GM12878 (cell line): ENCODE measurements around the gene AHCY. TPM values are rescaled to one million over a fixed set of nuclear protein-coding genes. Genes with fewer than 3 reads are reported as not detected.

Experiments
- ATAC-seq: fragments of 200-7000 bp; cut with Tn5 transposase; 3 replicates; pipeline ENCODE4 v1.9.1; 2020; ENCODE audit warnings: mild to moderate bottlenecking, moderate library complexity
- BruUV-seq: library from RNA; stranded (reverse); fragments of 400-500 nt; replicated peaks from 2 replicates; lab custom pipeline; 2021; lab: Mats Ljungman, UMichigan
- CTCF ChIA-PET: fragments of 300-600 bp; sonication (Branson Sonifier 250); formaldehyde crosslinking; extraction: SDS; loops from one replicate; lab custom pipeline; 2021; ENCODE audit warnings: inconsistent platforms; lab: Yijun Ruan, JAX
- POLR2A ChIA-PET: fragments of 350-600 bp; formaldehyde crosslinking; extraction: SDS; loops from one replicate; lab custom pipeline; 2021; ENCODE audit warnings: inconsistent platforms; lab: Charles Lee
- RAD21 ChIA-PET: fragments of 300-600 bp; sonication (Branson Sonifier 250); formaldehyde crosslinking; loops from one replicate; lab custom pipeline; 2023; ENCODE audit warnings: antibody characterized with exemption; ENCODE audit not compliant: unreplicated experiment; lab: Charles Lee
- SMC1A ChIA-PET: fragments of 300-600 bp; sonication (Branson Sonifier 250); formaldehyde crosslinking; loops from one replicate; lab custom pipeline; 2023; ENCODE audit not compliant: unreplicated experiment, uncharacterized antibody; lab: Charles Lee
- DNase-seq: peaks from one replicate; pipeline ENCODE4 v3.0.0-alpha.2; 2011; ENCODE audit warnings: low read depth, low spot score
- FAIRE-seq: peaks from 3 replicates; lab custom pipeline; 2011; peaks lifted over from hg19 to GRCh38; lab: Jason Lieb, UNC
- H2AFZ ChIP-seq: 2 replicates; pipeline ENCODE4 v1.6.0; 2011; ENCODE audit warnings: low read depth, low read length, control low read depth; ENCODE audit not compliant: control insufficient read depth
- H3K27ac ChIP-seq: 2 replicates; pipeline ENCODE4 v1.5.1; 2011; ENCODE audit warnings: control low read depth; ENCODE audit not compliant: control insufficient read depth, insufficient read depth
- H3K27me3 ChIP-seq, 2 experiments: replicated peaks in 1 of 2; 2 replicates each; pipeline versions ENCODE4 v1.6.0 to v1.6.1; 2011; ENCODE audit warnings: low read length in 1 of 2; ENCODE audit not compliant: control insufficient read depth in 2 of 2, insufficient read depth in 2 of 2
- H3K36me3 ChIP-seq, 2 experiments: 2 replicates each; pipeline ENCODE4 v1.5.1; 2011; ENCODE audit warnings: low read length in 1 of 2; ENCODE audit not compliant: control insufficient read depth in 2 of 2, insufficient read depth in 2 of 2
- H3K4me1 ChIP-seq: 2 replicates; pipeline ENCODE4 v1.6.1; 2011; ENCODE audit warnings: mild to moderate bottlenecking, low read length, moderate library complexity, mixed read lengths; ENCODE audit not compliant: control insufficient read depth, insufficient read depth
- H3K4me2 ChIP-seq: 2 replicates; pipeline ENCODE4 v1.6.0; 2011; ENCODE audit warnings: control low read depth; ENCODE audit not compliant: control insufficient read depth, insufficient read depth
- H3K4me3 ChIP-seq: fragments of 200-600 bp; sonication (generic); 2 replicates; pipeline ENCODE4 v1.5.1; 2016
- H3K79me2 ChIP-seq: 2 replicates; pipeline ENCODE4 v1.6.0; 2011; ENCODE audit warnings: low read length; ENCODE audit not compliant: control insufficient read depth, insufficient read depth
- H3K9ac ChIP-seq: 2 replicates; pipeline ENCODE4 v1.8.0; 2011; ENCODE audit warnings: low read length, control low read depth, mixed read lengths; ENCODE audit not compliant: control insufficient read depth, insufficient read depth
- H3K9me3 ChIP-seq: replicated peaks from 3 replicates; pipeline ENCODE4 v1.5.1; 2011; ENCODE audit warnings: mild to moderate bottlenecking, low read length; ENCODE audit not compliant: control insufficient read depth, insufficient read depth
- H4K20me1 ChIP-seq: 2 replicates; pipeline ENCODE4 v1.6.0; 2011; ENCODE audit not compliant: control insufficient read depth, insufficient read depth
- CBFB ChIP-seq: IDR thresholded peaks from 2 replicates; pipeline ENCODE4 v1.6.1; 2016; ENCODE audit warnings: antibody characterized with exemption, low read depth
- CEBPZ ChIP-seq: fragments of 150-350 bp; IDR thresholded peaks from 2 replicates; pipeline ENCODE4 v1.6.1; 2016; ENCODE audit warnings: low read depth, low read length
- CREM ChIP-seq: IDR thresholded peaks from 2 replicates; pipeline ENCODE4 v1.6.1; 2014; ENCODE audit warnings: antibody characterized with exemption, low read depth
- ESRRA ChIP-seq: IDR thresholded peaks from 2 replicates; pipeline ENCODE4 v1.6.1; 2012; ENCODE audit warnings: mild to moderate bottlenecking, low read length, improper control_type of control experiment
- KDM1A ChIP-seq: fragments of 200-600 bp; sonication (generic); IDR thresholded peaks from 2 replicates; pipeline ENCODE4 v1.6.1; 2016; ENCODE audit warnings: borderline replicate concordance
- MAX ChIP-seq: IDR thresholded peaks from 2 replicates; pipeline ENCODE4 v1.6.1; 2012; ENCODE audit warnings: low read depth, low read length, improper control_type of control experiment
- SREBF1 ChIP-seq: IDR thresholded peaks from 2 replicates; pipeline ENCODE4 v1.6.1; 2012; ENCODE audit warnings: mild to moderate bottlenecking, low read length
- TAF1 ChIP-seq: IDR thresholded peaks from 2 replicates; pipeline ENCODE4 v1.6.1; 2011; ENCODE audit warnings: mild to moderate bottlenecking, low read depth, low read length, borderline replicate concordance
- USF2 ChIP-seq: IDR thresholded peaks from 2 replicates; pipeline ENCODE4 v1.6.1; 2011; ENCODE audit warnings: low read depth, low read length, improper control_type of control experiment, borderline replicate concordance
- WGBS: methylation state at CpG from one replicate; pipeline ENCODE4 v1.1.6; 2016; ENCODE audit warnings: low lambda C conversion rate; ENCODE audit not compliant: insufficient replicate concordance, insufficient coverage; ENCODE audit errors: missing lambda C conversion rate; 5-methylcytosine and 5-hydroxymethylcytosine counted together
- in situ Hi-C: fragments of 300-500 bp; cut with MboI; formaldehyde crosslinking; loops from 9 replicates; pipeline ENCODE4 v1.14.3; 2018; ENCODE audit warnings: mixed read lengths
- intact Hi-C: fragments of 100-400 bp; cut with micrococcal nuclease; formaldehyde crosslinking; loops from one replicate; pipeline ENCODE4 v1.14.2; 2022; ENCODE audit not compliant: unreplicated experiment
- polyA plus RNA-seq, 11 experiments: library from polyadenylated mRNA; depleted of rRNA in 4 of 11; unstranded in 6 of 11; stranded (reverse) in 5 of 11; fragments of >200 nt; fragmentation: Nextera tagmentation in 4 of 11; fragmentation: Illumina TruSeq in 1 of 11; extraction: Ambion mirVana in 4 of 11; extraction: Trizol in 1 of 11; gene quantifications; 1 replicate in 1 of 11; 2 replicates in 10 of 11; pipeline versions ENCODE4 v1.2.1 to v1.2.3, GENCODE V29; 2011 to 2016; ENCODE audit warnings: inconsistent platforms in 2 of 11, missing spikeins in 2 of 11, low read depth in 1 of 11
- total RNA-seq, 4 experiments: library from RNA; depleted of rRNA in 3 of 4; stranded (reverse); fragments of >200 nt in 3 of 4; fragmentation: Illumina TruSeq in 1 of 4; extraction: Trizol in 1 of 4; gene quantifications; 2 replicates each; pipeline versions ENCODE4 v1.2.1 to v1.2.3, GENCODE V29; 2013 to 2021

Gene AHCY
- total and polyA plus RNA-seq, 10 of the 15 experiments (the other 5 are each of a cell fraction or from before 2014, with no cell fraction given), result 84.9 to 223 (median 181) TPM

- TF ChIP-seq ESRRA (no peak), USF2 (no peak), KDM1A (no peak), MAX (no peak), CREM (no peak), TAF1 (no peak)
Measured at GRCh38 chr20:34337544-34337943, 34.4 kb upstream of the AHCY start (continued).

- WGBS, result 68% methylated on average over 5 of the region's 5 CpGs
- H3K4me1 ChIP-seq, result peaks cover 10% of the 10 kb centered on the region
- H3K4me2 ChIP-seq, result no peak overlapping the region
- H3K9me3 ChIP-seq, result no peaks in the 10 kb centered on the region
- ATAC-seq (no peak), DNase-seq (no peak), FAIRE-seq (no peak)
- no peaks in the 10 kb centered on the region for H4K20me1 ChIP-seq
- TF ChIP-seq CBFB, result no peak
- TF ChIP-seq SREBF1, result no peak
- TF ChIP-seq CEBPZ, result no peak
- H3K9ac ChIP-seq, result no peak overlapping the region
- no peak overlapping the region for H3K27ac ChIP-seq
- intact Hi-C loops (loop anchor here (5.0 kb wide), 1 partner anchor 42 kb away; no protein-coding TSS in a partner anchor), in situ Hi-C loops (no loop called here)
- ChIA-PET CTCF (interaction anchor here (1.1 to 7.7 kb wide), 2 partner anchors 21 to 204 kb away, joined by 3 to 54 read pairs; no protein-coding TSS in a partner anchor), POLR2A (interaction anchor here (0.5 to 0.7 kb wide), 2 partner anchors 32 to 194 kb away, joined by 3 to 5 read pairs; no protein-coding TSS in a partner anchor), RAD21 (interaction anchor here (1.0 to 2.6 kb wide), 2 partner anchors 22 to 31 kb away, joined by 3 to 17 read pairs; no protein-coding TSS in a partner anchor), SMC1A (interaction anchor here (1.0 to 1.7 kb wide), 2 partner anchors 22 to 44 kb away, joined by 3 to 6 read pairs; no protein-coding TSS in a partner anchor)
- H3K79me2 ChIP-seq, result no peaks in the 10 kb centered on the region
- no peaks in the 10 kb centered on the region for H3K27me3 ChIP-seq
- H3K36me3 ChIP-seq, result no peaks in the 10 kb centered on the region
- no peak overlapping the region for H3K4me3 ChIP-seq
- no peak overlapping the region for H2AFZ ChIP-seq
- BruUV-seq, result no TSS peak
Measured at GRCh38 chr20:34334654-34335407, 31.7 kb upstream of the AHCY start.
